Activated T-cell treated with anti-CD3 and anti-CD28 coated beads, Interleukin-2, amount 50 U/mL, for 24 hours (primary cell): ENCODE measurements around the gene RPA1.
A peak's percentile ranks its signal among the peaks of the same experiment; 100 is the strongest.
"Not testable (repeated sequence)": the region's sequence is repeated elsewhere in the genome, so short reads cannot be mapped to it uniquely, and the experiment has no call there.

Experiments
- DNase-seq: peaks from one replicate; pipeline ENCODE4 v3.0.0-alpha.2; 2020
- H3K27ac Mint-ChIP-seq: 2 replicates; pipeline ENCODE4 v1.8.0; 2020; ENCODE audit warnings: mild to moderate bottlenecking, mixed read lengths
- H3K27me3 Mint-ChIP-seq: 2 replicates; pipeline ENCODE4 v1.8.0; 2020; ENCODE audit warnings: mixed read lengths
- H3K36me3 Mint-ChIP-seq: 2 replicates; pipeline ENCODE4 v1.8.0; 2020; ENCODE audit warnings: low read depth, mixed read lengths
- H3K4me1 Mint-ChIP-seq: 2 replicates; pipeline ENCODE4 v1.8.0; 2020; ENCODE audit warnings: low read depth, mixed read lengths
- H3K4me3 Mint-ChIP-seq: 2 replicates; pipeline ENCODE4 v1.8.0; 2020; ENCODE audit warnings: mild to moderate bottlenecking, moderate library complexity, mixed read lengths
- H3K9me3 Mint-ChIP-seq: 2 replicates; pipeline ENCODE4 v1.8.0; 2020; ENCODE audit warnings: mixed read lengths

Gene RPA1

GRCh38 chr17:1852327-1852726 is 22.5 kb downstream of the RPA1 start:
- Mint-ChIP-seq H3K9me3 (no peaks in the 10 kb centered on the region), H3K36me3 (peaks cover 76% of the 10 kb centered on the region), H3K4me3 (no peak overlapping the region), H3K27me3 (no peaks in the 10 kb centered on the region), H3K4me1 (peaks cover 13% of the 10 kb centered on the region), H3K27ac (peak overlapping the region; percentile 32)
- no peak for DNase-seq

DNA sequence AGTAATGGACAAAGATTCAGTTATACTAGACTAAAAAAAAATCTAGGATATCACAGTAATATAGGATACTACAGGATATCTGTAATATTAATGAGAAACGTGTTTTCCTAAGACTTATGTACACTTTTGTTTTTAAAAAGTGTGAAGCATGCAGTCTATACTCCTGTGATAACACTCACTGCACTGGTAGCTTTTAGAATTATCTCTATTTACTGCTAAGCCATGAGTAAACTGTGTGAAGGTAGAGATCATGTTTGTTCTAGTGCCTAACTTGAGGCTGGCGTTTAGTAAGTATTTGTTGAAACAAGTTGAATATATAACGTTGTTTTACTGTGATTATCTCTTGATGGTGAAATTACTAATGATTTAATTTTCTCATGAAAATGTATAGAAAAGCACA is 23.9 kb downstream of the RPA1 start:
- Mint-ChIP-seq H3K4me3 (no peak overlapping the region), H3K4me1 (peaks cover 13% of the 10 kb centered on the region), H3K27ac (no peak overlapping the region), H3K9me3 (no peaks in the 10 kb centered on the region), H3K36me3 (peaks cover 74% of the 10 kb centered on the region), H3K27me3 (no peaks in the 10 kb centered on the region)
- DNase-seq: no peak

GRCh38 chr17:1856462-1856861 is 26.7 kb downstream of the RPA1 start:
- peaks cover 74% of the 10 kb centered on the region for H3K36me3 Mint-ChIP-seq
- H3K27ac Mint-ChIP-seq, H3K9me3 Mint-ChIP-seq: not testable (repeated sequence)

GRCh38 chr17:1860978-1861377 is 31.2 kb downstream of the RPA1 start:
- Mint-ChIP-seq H3K27ac (no peak overlapping the region), H3K27me3 (no peaks in the 10 kb centered on the region), H3K36me3 (peaks cover 48% of the 10 kb centered on the region), H3K4me3 (no peak overlapping the region), H3K9me3 (no peaks in the 10 kb centered on the region), H3K4me1 (peaks cover 6% of the 10 kb centered on the region)
- no peak for DNase-seq

More at GRCh38 chr17:1856462-1856861, 26.7 kb downstream of the RPA1 start:
- not testable (repeated sequence) for H3K27me3 Mint-ChIP-seq, H3K4me3 Mint-ChIP-seq, DNase-seq, H3K4me1 Mint-ChIP-seq

GRCh38 chr17:1861391-1862010 is 31.7 kb downstream of the RPA1 start:
- Mint-ChIP-seq H3K36me3 (peaks cover 50% of the 10 kb centered on the region), H3K27me3 (no peaks in the 10 kb centered on the region), H3K27ac (no peak overlapping the region), H3K4me1 (peaks cover 6% of the 10 kb centered on the region), H3K4me3 (no peak overlapping the region), H3K9me3 (no peaks in the 10 kb centered on the region)
- no peak for DNase-seq

- no peak overlapping the region for H3K4me3 Mint-ChIP-seq
- H3K36me3 Mint-ChIP-seq: peaks cover 54% of the 10 kb centered on the region
- H3K27me3 Mint-ChIP-seq: no peaks in the 10 kb centered on the region
- H3K9me3 Mint-ChIP-seq: no peaks in the 10 kb centered on the region
- no peak overlapping the region for H3K27ac Mint-ChIP-seq
- peak; percentile 50 for DNase-seq
- peaks cover 21% of the 10 kb centered on the region for H3K4me1 Mint-ChIP-seq
Measured at GRCh38 chr17:1865252-1866037, 35.6 kb downstream of the RPA1 start.

DNA sequence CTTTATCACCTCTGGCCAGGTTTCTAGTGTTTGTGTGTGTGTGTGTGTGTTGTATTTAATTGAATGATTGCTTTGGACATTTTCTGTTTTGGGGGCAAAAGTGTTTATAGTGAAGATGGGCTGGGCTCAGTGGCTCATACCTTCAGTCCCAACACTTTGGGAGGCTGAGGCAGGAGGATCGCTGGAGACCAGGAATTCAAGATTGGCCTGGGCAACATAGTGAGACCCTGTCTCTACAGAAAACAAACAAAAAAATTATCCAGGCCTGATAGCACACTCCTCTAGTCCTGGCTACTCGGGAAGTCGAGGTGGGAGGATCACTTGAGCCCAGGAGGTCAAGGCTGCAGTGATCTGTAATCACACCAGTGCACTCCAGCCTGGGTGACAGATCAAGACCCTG is 37.5 kb downstream of the RPA1 start:
- no peak overlapping the region for H3K4me3 Mint-ChIP-seq
- H3K9me3 Mint-ChIP-seq: no peaks in the 10 kb centered on the region
- peaks cover 49% of the 10 kb centered on the region for H3K36me3 Mint-ChIP-seq
- H3K27ac Mint-ChIP-seq: no peak overlapping the region
- DNase-seq: no peak
- no peaks in the 10 kb centered on the region for H3K27me3 Mint-ChIP-seq
- H3K4me1 Mint-ChIP-seq: peaks cover 39% of the 10 kb centered on the region

GRCh38 chr17:1868090-1868489 is 38.3 kb downstream of the RPA1 start:
- Mint-ChIP-seq H3K9me3 (no peaks in the 10 kb centered on the region), H3K4me3 (no peak overlapping the region), H3K27me3 (no peaks in the 10 kb centered on the region), H3K36me3 (peaks cover 54% of the 10 kb centered on the region), H3K4me1 (peaks cover 47% of the 10 kb centered on the region), H3K27ac (no peak overlapping the region)
- DNase-seq: no peak

- no peak for DNase-seq
- Mint-ChIP-seq H3K4me3 (peak overlapping the region; percentile 60), H3K27me3 (no peaks in the 10 kb centered on the region), H3K36me3 (peaks cover 73% of the 10 kb centered on the region), H3K9me3 (no peaks in the 10 kb centered on the region), H3K4me1 (peaks cover 57% of the 10 kb centered on the region), H3K27ac (peak overlapping the region; percentile 87)
Measured at GRCh38 chr17:1870592-1870991, 40.8 kb downstream of the RPA1 start.

DNA sequence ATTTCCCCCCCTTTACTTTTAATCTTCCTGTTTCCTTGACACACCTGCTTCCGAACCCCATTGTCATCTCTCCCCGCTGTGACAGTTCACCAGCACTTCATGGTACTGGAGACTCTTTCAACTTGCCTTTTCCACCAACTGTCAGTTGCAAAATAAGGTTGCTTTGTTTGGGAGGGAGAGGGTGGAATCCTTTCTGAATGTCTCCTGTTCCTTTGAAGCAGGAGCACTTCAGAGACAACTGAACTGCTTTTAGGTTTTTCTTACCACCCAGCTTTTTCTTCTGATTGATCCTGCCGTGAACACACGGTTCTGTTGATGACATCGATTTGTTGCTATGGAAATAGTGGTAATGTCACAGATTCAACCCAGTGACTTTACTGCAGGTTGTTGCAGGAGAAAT is 42.0 kb downstream of the RPA1 start:
- Mint-ChIP-seq H3K4me1 (peaks cover 56% of the 10 kb centered on the region), H3K36me3 (peaks cover 78% of the 10 kb centered on the region), H3K27ac (peak overlapping the region; percentile 87), H3K9me3 (no peaks in the 10 kb centered on the region), H3K4me3 (peak overlapping the region; percentile 6), H3K27me3 (no peaks in the 10 kb centered on the region)
- DNase-seq: no peak

DNA sequence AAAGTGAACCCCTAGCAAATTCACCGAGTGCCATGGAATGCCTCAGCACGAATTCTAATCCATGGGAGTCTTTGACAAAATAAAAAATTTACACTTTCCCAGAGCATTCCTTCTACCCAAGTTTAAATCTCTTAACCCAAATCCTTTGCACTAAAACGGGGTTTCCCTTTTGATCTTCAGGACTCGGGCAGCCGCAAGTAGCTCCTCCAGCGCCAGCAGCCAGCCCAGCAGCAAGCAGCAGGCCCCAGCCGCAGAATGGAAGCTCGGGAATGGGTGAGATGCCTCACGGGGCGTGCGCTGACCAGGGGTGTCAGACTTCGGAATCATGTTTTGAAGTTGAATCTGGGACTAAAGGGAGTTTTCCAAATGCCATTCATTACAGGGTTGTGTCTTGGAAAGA is 42.4 kb downstream of the RPA1 start:
- H3K4me3 Mint-ChIP-seq: peak overlapping the region; percentile 6
- H3K27me3 Mint-ChIP-seq: no peaks in the 10 kb centered on the region
- peaks cover 58% of the 10 kb centered on the region for H3K4me1 Mint-ChIP-seq
- no peak for DNase-seq
- H3K9me3 Mint-ChIP-seq: no peaks in the 10 kb centered on the region
- peak overlapping the region; percentile 87 for H3K27ac Mint-ChIP-seq
- H3K36me3 Mint-ChIP-seq: peaks cover 78% of the 10 kb centered on the region

GRCh38 chr17:1872976-1873375 is 43.2 kb downstream of the RPA1 start:
- DNase-seq: no peak
- no peaks in the 10 kb centered on the region for H3K27me3 Mint-ChIP-seq
- H3K27ac Mint-ChIP-seq: peak overlapping the region; percentile 90
- no peaks in the 10 kb centered on the region for H3K9me3 Mint-ChIP-seq
- peaks cover 78% of the 10 kb centered on the region for H3K36me3 Mint-ChIP-seq
- H3K4me1 Mint-ChIP-seq: peaks cover 62% of the 10 kb centered on the region
- H3K4me3 Mint-ChIP-seq: peak overlapping the region; percentile 57

DNA sequence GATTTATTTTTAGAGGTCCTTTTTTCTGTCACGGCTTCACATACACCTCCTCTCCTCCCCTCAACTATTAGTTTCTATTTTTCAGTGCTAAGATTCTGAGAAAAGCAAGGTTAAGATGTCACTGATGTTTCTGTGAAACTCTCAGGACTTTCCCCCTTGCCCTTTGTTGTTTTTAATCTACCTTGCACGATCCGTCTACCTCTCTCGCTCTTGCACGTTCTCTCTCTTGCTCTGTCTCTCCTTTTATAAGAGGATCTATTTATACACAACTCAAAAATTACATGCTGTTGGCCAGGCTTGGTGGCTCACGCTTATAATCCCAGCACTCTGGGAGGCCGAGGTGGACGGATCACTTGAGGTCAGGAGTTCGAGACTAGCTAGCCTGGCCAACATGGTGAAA is 43.6 kb downstream of the RPA1 start:
- H3K36me3 Mint-ChIP-seq: peaks cover 79% of the 10 kb centered on the region
- H3K9me3 Mint-ChIP-seq: no peaks in the 10 kb centered on the region
- H3K4me3 Mint-ChIP-seq: peak overlapping the region; percentile 57
- no peaks in the 10 kb centered on the region for H3K27me3 Mint-ChIP-seq
- DNase-seq: no peak
- peaks cover 63% of the 10 kb centered on the region for H3K4me1 Mint-ChIP-seq
- peak overlapping the region; percentile 90 for H3K27ac Mint-ChIP-seq

- no peak for DNase-seq
- Mint-ChIP-seq H3K9me3 (no peaks in the 10 kb centered on the region), H3K27ac (no peak overlapping the region), H3K36me3 (peaks cover 90% of the 10 kb centered on the region), H3K4me3 (no peak overlapping the region), H3K27me3 (no peaks in the 10 kb centered on the region), H3K4me1 (peaks cover 48% of the 10 kb centered on the region)
Measured at GRCh38 chr17:1875597-1875996, 45.8 kb downstream of the RPA1 start.

GRCh38 chr17:1878419-1879121 is 48.8 kb downstream of the RPA1 start:
- no peak overlapping the region for H3K27ac Mint-ChIP-seq
- peaks cover 93% of the 10 kb centered on the region for H3K36me3 Mint-ChIP-seq
- peaks cover 18% of the 10 kb centered on the region for H3K4me1 Mint-ChIP-seq

More at GRCh38 chr17:1878419-1879121, 48.8 kb downstream of the RPA1 start:
- no peak for DNase-seq
- no peaks in the 10 kb centered on the region for H3K9me3 Mint-ChIP-seq
- no peak overlapping the region for H3K4me3 Mint-ChIP-seq
- H3K27me3 Mint-ChIP-seq: no peaks in the 10 kb centered on the region
